ENCODE measurements around the gene CARD11.

- TF ChIP-seq, protein P1, sequence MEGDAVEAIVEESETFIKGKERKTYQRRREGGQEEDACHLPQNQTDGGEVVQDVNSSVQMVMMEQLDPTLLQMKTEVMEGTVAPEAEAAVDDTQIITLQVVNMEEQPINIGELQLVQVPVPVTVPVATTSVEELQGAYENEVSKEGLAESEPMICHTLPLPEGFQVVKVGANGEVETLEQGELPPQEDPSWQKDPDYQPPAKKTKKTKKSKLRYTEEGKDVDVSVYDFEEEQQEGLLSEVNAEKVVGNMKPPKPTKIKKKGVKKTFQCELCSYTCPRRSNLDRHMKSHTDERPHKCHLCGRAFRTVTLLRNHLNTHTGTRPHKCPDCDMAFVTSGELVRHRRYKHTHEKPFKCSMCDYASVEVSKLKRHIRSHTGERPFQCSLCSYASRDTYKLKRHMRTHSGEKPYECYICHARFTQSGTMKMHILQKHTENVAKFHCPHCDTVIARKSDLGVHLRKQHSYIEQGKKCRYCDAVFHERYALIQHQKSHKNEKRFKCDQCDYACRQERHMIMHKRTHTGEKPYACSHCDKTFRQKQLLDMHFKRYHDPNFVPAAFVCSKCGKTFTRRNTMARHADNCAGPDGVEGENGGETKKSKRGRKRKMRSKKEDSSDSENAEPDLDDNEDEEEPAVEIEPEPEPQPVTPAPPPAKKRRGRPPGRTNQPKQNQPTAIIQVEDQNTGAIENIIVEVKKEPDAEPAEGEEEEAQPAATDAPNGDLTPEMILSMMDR (IDR thresholded peaks at IDR 0.05; ENCODE audit: poor library complexity, severe bottlenecking), result no peak
- TF ChIP-seq POLR2AphosphoS5 (IDR thresholded peaks at IDR 0.05) (no peak), EZH2 (IDR thresholded peaks at IDR 0.05; ENCODE audit: borderline replicate concordance, insufficient read depth, low read length, poor library complexity, severe bottlenecking) (no peak), RAD21 (conservative IDR thresholded peaks at IDR 0.05) (no peak), EP300 (conservative IDR thresholded peaks at IDR 0.05; ENCODE audit: poor library complexity, severe bottlenecking) (no peak), SMC3 (conservative IDR thresholded peaks at IDR 0.05; ENCODE audit: poor library complexity) (no peak), TAF1 (IDR thresholded peaks at IDR 0.05; ENCODE audit: low read depth) (no peak)
These were observed 71.5 kb downstream of the CARD11 start for GRCh38 chr7:2971914-2972834.
